ENCODE results near the gene DHX30.

- TF ChIP-seq, protein P1, sequence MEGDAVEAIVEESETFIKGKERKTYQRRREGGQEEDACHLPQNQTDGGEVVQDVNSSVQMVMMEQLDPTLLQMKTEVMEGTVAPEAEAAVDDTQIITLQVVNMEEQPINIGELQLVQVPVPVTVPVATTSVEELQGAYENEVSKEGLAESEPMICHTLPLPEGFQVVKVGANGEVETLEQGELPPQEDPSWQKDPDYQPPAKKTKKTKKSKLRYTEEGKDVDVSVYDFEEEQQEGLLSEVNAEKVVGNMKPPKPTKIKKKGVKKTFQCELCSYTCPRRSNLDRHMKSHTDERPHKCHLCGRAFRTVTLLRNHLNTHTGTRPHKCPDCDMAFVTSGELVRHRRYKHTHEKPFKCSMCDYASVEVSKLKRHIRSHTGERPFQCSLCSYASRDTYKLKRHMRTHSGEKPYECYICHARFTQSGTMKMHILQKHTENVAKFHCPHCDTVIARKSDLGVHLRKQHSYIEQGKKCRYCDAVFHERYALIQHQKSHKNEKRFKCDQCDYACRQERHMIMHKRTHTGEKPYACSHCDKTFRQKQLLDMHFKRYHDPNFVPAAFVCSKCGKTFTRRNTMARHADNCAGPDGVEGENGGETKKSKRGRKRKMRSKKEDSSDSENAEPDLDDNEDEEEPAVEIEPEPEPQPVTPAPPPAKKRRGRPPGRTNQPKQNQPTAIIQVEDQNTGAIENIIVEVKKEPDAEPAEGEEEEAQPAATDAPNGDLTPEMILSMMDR (IDR thresholded peaks at IDR 0.05), result no peak
- TF ChIP-seq POLR2A (IDR thresholded peaks at IDR 0.05) (no peak), POLR2AphosphoS5 (IDR thresholded peaks at IDR 0.05) (no peak)
Measured at GRCh38 chr3:47868306-47868705, 65.4 kb downstream of the DHX30 start.

Measured in transverse colon (tissue), 4 donors.